HG02938 (cell line): ENCODE results near the gene SEC31A.

ENCODE experiments used
- ATAC-seq: cut with Tn5 transposase; IDR thresholded peaks from one replicate; pipeline ENCODE4 v1.9.1; 2021; ENCODE audit warnings: mild to moderate bottlenecking, moderate library complexity; ENCODE audit not compliant: unreplicated experiment

The SEC31A gene

GRCh38 chr4:82770607-82771006 lies 120.3 kb downstream of the SEC31A start:
- no peak for ATAC-seq
